H9 (cell line): ENCODE data around the gene RGS6. TPM values are rescaled to one million over a fixed set of nuclear protein-coding genes. Genes with fewer than 3 reads are reported as not detected.

Experiments used
- DNase-seq: peaks from one replicate; pipeline ENCODE4 v3.0.0-alpha.2; 2017
- H2AFZ ChIP-seq: one replicate; pipeline ENCODE4 v1.6.1; 2013; ENCODE audit warnings: mild to moderate bottlenecking, low read length, control low read depth, moderate library complexity
- H2AK5ac ChIP-seq: 2 replicates; pipeline ENCODE4 v1.6.1; 2013; ENCODE audit warnings: low read length, control low read depth, mixed read lengths; ENCODE audit not compliant: insufficient read length
- H2BK120ac ChIP-seq: one replicate; pipeline ENCODE4 v1.6.1; 2013; ENCODE audit warnings: low read depth, mild to moderate bottlenecking, low read length, control low read depth, inconsistent platforms; ENCODE audit not compliant: poor library complexity, severe bottlenecking
- H2BK12ac ChIP-seq: 2 replicates; pipeline ENCODE4 v1.6.1; 2013; ENCODE audit warnings: low read length, control low read depth, mixed read lengths, low read depth; ENCODE audit not compliant: insufficient read length
- H2BK15ac ChIP-seq: 2 replicates; pipeline ENCODE4 v1.6.1; 2013; ENCODE audit warnings: low read depth, low read length, control low read depth
- H2BK20ac ChIP-seq: one replicate; pipeline ENCODE4 v1.6.1; 2013; ENCODE audit warnings: low read depth, mild to moderate bottlenecking, low read length, control low read depth, inconsistent platforms; ENCODE audit not compliant: poor library complexity, severe bottlenecking
- H2BK5ac ChIP-seq: 2 replicates; pipeline ENCODE4 v1.6.1; 2013; ENCODE audit warnings: low read length, control low read depth, mixed read lengths; ENCODE audit not compliant: insufficient read length
- H3K14ac ChIP-seq: 2 replicates; pipeline ENCODE4 v1.6.1; 2013; ENCODE audit warnings: low read length, control low read depth; ENCODE audit not compliant: insufficient read depth
- H3K18ac ChIP-seq: 2 replicates; pipeline ENCODE4 v1.6.1; 2013; ENCODE audit warnings: low read depth, mild to moderate bottlenecking, mixed read lengths, low read length, control low read depth; ENCODE audit not compliant: insufficient read length
- H3K23ac ChIP-seq: 2 replicates; pipeline ENCODE4 v1.6.1; 2013; ENCODE audit warnings: low read length, control low read depth, mixed read lengths, low read depth; ENCODE audit not compliant: insufficient read length
- H3K23me2 ChIP-seq: 2 replicates; pipeline ENCODE4 v1.6.1; 2013; ENCODE audit warnings: low read depth, mild to moderate bottlenecking, mixed read lengths, low read length, control low read depth; ENCODE audit not compliant: insufficient read length, poor library complexity, severe bottlenecking
- H3K27ac ChIP-seq: 2 replicates; pipeline ENCODE4 v1.5.1; 2013; ENCODE audit warnings: low read length, control low read depth, mixed read lengths, low read depth; ENCODE audit not compliant: insufficient read length
- H3K27me3 ChIP-seq: 2 replicates; pipeline ENCODE4 v1.6.1; 2013; ENCODE audit warnings: low read length, control low read depth, inconsistent platforms; ENCODE audit not compliant: insufficient read depth
- H3K4ac ChIP-seq: 2 replicates; pipeline ENCODE4 v1.6.1; 2013; ENCODE audit warnings: low read depth, mild to moderate bottlenecking, control low read depth, inconsistent platforms, low read length, moderate library complexity
- H3K4me1 ChIP-seq: 2 replicates; pipeline ENCODE4 v1.6.1; 2013; ENCODE audit warnings: low read length, control low read depth, inconsistent platforms; ENCODE audit not compliant: insufficient read depth
- H3K4me2 ChIP-seq: 2 replicates; pipeline ENCODE4 v1.6.1; 2013; ENCODE audit warnings: low read length, control low read depth, mixed read lengths; ENCODE audit not compliant: insufficient read length, insufficient read depth
- H3K56ac ChIP-seq: 2 replicates; pipeline ENCODE4 v1.6.1; 2013; ENCODE audit warnings: low read depth, mild to moderate bottlenecking, mixed read lengths, low read length, control low read depth; ENCODE audit not compliant: insufficient read length
- H3K79me1 ChIP-seq: 2 replicates; pipeline ENCODE4 v1.6.1; 2013; ENCODE audit warnings: low read depth, mild to moderate bottlenecking, moderate library complexity, low read length, control low read depth, inconsistent platforms; ENCODE audit not compliant: insufficient read depth, poor library complexity, severe bottlenecking
- H3K79me2 ChIP-seq: 2 replicates; pipeline ENCODE4 v1.6.1; 2013; ENCODE audit warnings: low read length, control low read depth, inconsistent platforms; ENCODE audit not compliant: insufficient read depth
- H3K9ac ChIP-seq: 2 replicates; pipeline ENCODE4 v1.6.1; 2013; ENCODE audit warnings: low read length, control low read depth, mixed read lengths; ENCODE audit not compliant: insufficient read length; ENCODE audit errors: extremely low read depth
- H3K9me3 ChIP-seq: one replicate; pipeline ENCODE4 v1.6.1; 2013; ENCODE audit warnings: low read depth, low read length, inconsistent platforms; ENCODE audit not compliant: control insufficient read depth
- H3T11ph ChIP-seq: one replicate; pipeline ENCODE4 v1.6.1; 2013; ENCODE audit warnings: mild to moderate bottlenecking, low read length, control low read depth, inconsistent platforms
- H4K20me1 ChIP-seq: one replicate; pipeline ENCODE4 v1.6.1; 2013; ENCODE audit not compliant: control insufficient read depth, insufficient read length, insufficient read depth
- H4K5ac ChIP-seq: 2 replicates; pipeline ENCODE4 v1.6.1; 2013; ENCODE audit warnings: low read depth, mild to moderate bottlenecking, mixed read lengths, low read length, control low read depth; ENCODE audit not compliant: insufficient read length
- H4K8ac ChIP-seq: replicated peaks from 2 replicates; pipeline ENCODE4 v1.6.1; 2013; ENCODE audit warnings: low read length, control low read depth, mixed read lengths, low read depth; ENCODE audit not compliant: insufficient read length
- H4K91ac ChIP-seq: 2 replicates; pipeline ENCODE4 v1.6.1; 2013; ENCODE audit warnings: low read depth, mild to moderate bottlenecking, moderate library complexity, mixed read lengths, low read length, control low read depth; ENCODE audit not compliant: insufficient read length
- H3K27ac Mint-ChIP-seq, 3 experiments: 2 replicates in 2 of 3; 3 replicates in 1 of 3; pipeline ENCODE4 v1.8.0; 2020 to 2021; ENCODE audit warnings: mixed read lengths in 3 of 3, mild to moderate bottlenecking in 1 of 3, moderate library complexity in 1 of 3
- H3K27me3 Mint-ChIP-seq: 2 replicates; pipeline ENCODE4 v1.8.0; 2021; ENCODE audit warnings: low read depth, mild to moderate bottlenecking, moderate library complexity, mixed read lengths
- H3K36me3 Mint-ChIP-seq, 3 experiments: 2 replicates in 2 of 3; 3 replicates in 1 of 3; pipeline ENCODE4 v1.8.0; 2020 to 2021; ENCODE audit warnings: low read depth in 3 of 3, mixed read lengths in 3 of 3; ENCODE audit not compliant: insufficient read depth in 1 of 3
- H3K4me1 Mint-ChIP-seq, 2 experiments: 2 replicates each; pipeline ENCODE4 v1.8.0; 2020; ENCODE audit warnings: mixed read lengths in 2 of 2
- H3K4me3 Mint-ChIP-seq, 2 experiments: 2 replicates in 1 of 2; 3 replicates in 1 of 2; pipeline ENCODE4 v1.8.0; 2020 to 2021; ENCODE audit warnings: mild to moderate bottlenecking in 2 of 2, mixed read lengths in 2 of 2, moderate library complexity in 1 of 2
- H3K9me3 Mint-ChIP-seq, 2 experiments: 2 replicates in 1 of 2; 3 replicates in 1 of 2; pipeline ENCODE4 v1.8.0; 2020; ENCODE audit warnings: mild to moderate bottlenecking in 2 of 2, mixed read lengths in 2 of 2, moderate library complexity in 1 of 2
- WGBS: extraction: QIAGEN DNeasy Blood & Tissue Kit; methylation state at CpG from one replicate; pipeline ENCODE4 v1.1.7; 2013; ENCODE audit warnings: missing lambda C conversion rate, low lambda C conversion rate, mixed read lengths; ENCODE audit not compliant: insufficient read length; ENCODE audit errors: extremely low coverage; 5-methylcytosine and 5-hydroxymethylcytosine counted together
- total RNA-seq: library from RNA; stranded (reverse); gene quantifications from 2 replicates; pipeline ENCODE4 v1.2.1, GENCODE V29; 2021
- TF ChIP-seq, protein P1 (sequence below): fragments of 200-600 bp; sonication (generic); conservative IDR thresholded peaks from 3 replicates; pipeline ENCODE4 v1.8.0; 2021; ENCODE audit warnings: antibody characterized with exemption, mild to moderate bottlenecking

RGS6 gene
- total RNA-seq, 1 experiment from 2014 or later: 3.0 TPM

DNA sequence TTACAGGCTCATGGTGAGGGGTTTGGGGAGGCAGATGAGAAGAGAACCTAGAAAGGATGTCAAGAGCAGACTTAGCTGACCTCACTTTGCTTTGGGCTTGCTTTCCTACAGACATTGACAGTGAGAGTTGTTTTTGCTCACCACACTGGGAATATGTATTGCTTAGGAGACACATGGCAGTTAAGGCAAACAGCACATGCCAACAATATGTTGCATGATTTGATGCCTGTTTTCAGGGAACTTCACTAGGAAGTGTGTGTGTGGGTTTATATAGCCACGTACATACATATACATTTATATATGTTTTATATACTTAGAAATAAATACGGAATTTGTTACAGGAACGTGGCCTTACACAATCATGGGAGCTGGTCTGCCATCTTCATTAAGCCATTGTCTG, 346.1 kb downstream of the RGS6 start:
- DNase-seq: no peak
- no peak overlapping the region for H3K56ac ChIP-seq
- no peaks in the 10 kb centered on the region for H3K79me1 ChIP-seq
- no peaks in the 10 kb centered on the region for H3K27me3 ChIP-seq
- H4K91ac ChIP-seq: no peak overlapping the region
- Mint-ChIP-seq H3K36me3 (peaks cover 6 to 16% (median 7%) of the 10 kb centered on the region in 3 experiments; a peak in 5 of 7 replicates), H3K27me3 (no peaks in the 10 kb centered on the region), H3K4me3 (no peak overlapping the region), H3K9me3 (peaks cover 16 to 27% of the 10 kb centered on the region in 2 experiments), H3K4me1 (peaks cover 0 to 10% of the 10 kb centered on the region in 2 experiments; a peak in 3 of 4 replicates), H3K27ac (no peak overlapping the region)
- no peak overlapping the region for H3K9ac ChIP-seq
- H4K8ac ChIP-seq: no peak overlapping the region
- no CpG with 5 or more reads among the region's 3 CpGs for WGBS
- H3K23ac ChIP-seq: no peak overlapping the region
- H3K14ac ChIP-seq: no peak overlapping the region
- peaks cover 5% of the 10 kb centered on the region for H3K4me1 ChIP-seq
- TF ChIP-seq, protein P1, sequence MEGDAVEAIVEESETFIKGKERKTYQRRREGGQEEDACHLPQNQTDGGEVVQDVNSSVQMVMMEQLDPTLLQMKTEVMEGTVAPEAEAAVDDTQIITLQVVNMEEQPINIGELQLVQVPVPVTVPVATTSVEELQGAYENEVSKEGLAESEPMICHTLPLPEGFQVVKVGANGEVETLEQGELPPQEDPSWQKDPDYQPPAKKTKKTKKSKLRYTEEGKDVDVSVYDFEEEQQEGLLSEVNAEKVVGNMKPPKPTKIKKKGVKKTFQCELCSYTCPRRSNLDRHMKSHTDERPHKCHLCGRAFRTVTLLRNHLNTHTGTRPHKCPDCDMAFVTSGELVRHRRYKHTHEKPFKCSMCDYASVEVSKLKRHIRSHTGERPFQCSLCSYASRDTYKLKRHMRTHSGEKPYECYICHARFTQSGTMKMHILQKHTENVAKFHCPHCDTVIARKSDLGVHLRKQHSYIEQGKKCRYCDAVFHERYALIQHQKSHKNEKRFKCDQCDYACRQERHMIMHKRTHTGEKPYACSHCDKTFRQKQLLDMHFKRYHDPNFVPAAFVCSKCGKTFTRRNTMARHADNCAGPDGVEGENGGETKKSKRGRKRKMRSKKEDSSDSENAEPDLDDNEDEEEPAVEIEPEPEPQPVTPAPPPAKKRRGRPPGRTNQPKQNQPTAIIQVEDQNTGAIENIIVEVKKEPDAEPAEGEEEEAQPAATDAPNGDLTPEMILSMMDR: no peak
- no peak overlapping the region for H3K27ac ChIP-seq
- H2AK5ac ChIP-seq: no peak overlapping the region
- H2BK20ac ChIP-seq: no peak overlapping the region
- no peak overlapping the region for H4K5ac ChIP-seq
- H2BK15ac ChIP-seq: no peak overlapping the region
- H3K18ac ChIP-seq: no peak overlapping the region
- no peak overlapping the region for H3T11ph ChIP-seq
- no peaks in the 10 kb centered on the region for H3K9me3 ChIP-seq
- no peak overlapping the region for H3K4ac ChIP-seq
- no peaks in the 10 kb centered on the region for H3K79me2 ChIP-seq
- H2BK5ac ChIP-seq: no peak overlapping the region
- no peak overlapping the region for H2BK12ac ChIP-seq
- H3K4me2 ChIP-seq: no peak overlapping the region
- no peak overlapping the region for H2AFZ ChIP-seq
- H3K23me2 ChIP-seq: no peaks in the 10 kb centered on the region
- no peak overlapping the region for H2BK120ac ChIP-seq
- H4K20me1 ChIP-seq: no peaks in the 10 kb centered on the region
